Ishikawa (cell line): Measurements from ENCODE around the gene NTM.

Source experiments
- CEBPB ChIP-seq: IDR thresholded peaks from 2 replicates; pipeline ENCODE4 v1.6.1; 2012
- CREB1 ChIP-seq: IDR thresholded peaks from 2 replicates; pipeline ENCODE4 v1.6.1; 2012; ENCODE audit warnings: low read depth
- EGR1 ChIP-seq: IDR thresholded peaks from 2 replicates; pipeline ENCODE4 v1.6.1; 2012
- EP300 ChIP-seq: IDR thresholded peaks from 2 replicates; pipeline ENCODE4 v1.6.1; 2012; ENCODE audit warnings: borderline replicate concordance
- FOXM1 ChIP-seq: IDR thresholded peaks from 2 replicates; pipeline ENCODE4 v1.6.1; 2012; ENCODE audit warnings: low read depth, borderline replicate concordance
- MAX ChIP-seq: IDR thresholded peaks from 2 replicates; pipeline ENCODE4 v1.6.1; 2012
- NFIC ChIP-seq: IDR thresholded peaks from 2 replicates; pipeline ENCODE4 v1.6.1; 2012
- RAD21 ChIP-seq: IDR thresholded peaks from 2 replicates; pipeline ENCODE4 v1.6.1; 2012; ENCODE audit warnings: low read depth
- REST ChIP-seq: IDR thresholded peaks from 2 replicates; pipeline ENCODE4 v1.6.1; 2012; ENCODE audit warnings: low read depth, mild to moderate bottlenecking
- TAF1 ChIP-seq: IDR thresholded peaks from 2 replicates; pipeline ENCODE4 v1.6.1; 2012; ENCODE audit warnings: low read depth, mild to moderate bottlenecking
- TCF12 ChIP-seq: IDR thresholded peaks from 2 replicates; pipeline ENCODE4 v1.6.1; 2012; ENCODE audit warnings: low read depth
- TEAD4 ChIP-seq: IDR thresholded peaks from 2 replicates; pipeline ENCODE4 v1.6.1; 2012
- YY1 ChIP-seq: IDR thresholded peaks from 2 replicates; pipeline ENCODE4 v1.6.1; 2012; ENCODE audit warnings: low read depth
- ZBTB7A ChIP-seq: IDR thresholded peaks from 2 replicates; pipeline ENCODE4 v1.6.1; 2012; ENCODE audit warnings: low read depth
- TF ChIP-seq, protein P1 (sequence below): IDR thresholded peaks from 2 replicates; pipeline ENCODE4 v1.6.1; 2012

NTM gene

DNA sequence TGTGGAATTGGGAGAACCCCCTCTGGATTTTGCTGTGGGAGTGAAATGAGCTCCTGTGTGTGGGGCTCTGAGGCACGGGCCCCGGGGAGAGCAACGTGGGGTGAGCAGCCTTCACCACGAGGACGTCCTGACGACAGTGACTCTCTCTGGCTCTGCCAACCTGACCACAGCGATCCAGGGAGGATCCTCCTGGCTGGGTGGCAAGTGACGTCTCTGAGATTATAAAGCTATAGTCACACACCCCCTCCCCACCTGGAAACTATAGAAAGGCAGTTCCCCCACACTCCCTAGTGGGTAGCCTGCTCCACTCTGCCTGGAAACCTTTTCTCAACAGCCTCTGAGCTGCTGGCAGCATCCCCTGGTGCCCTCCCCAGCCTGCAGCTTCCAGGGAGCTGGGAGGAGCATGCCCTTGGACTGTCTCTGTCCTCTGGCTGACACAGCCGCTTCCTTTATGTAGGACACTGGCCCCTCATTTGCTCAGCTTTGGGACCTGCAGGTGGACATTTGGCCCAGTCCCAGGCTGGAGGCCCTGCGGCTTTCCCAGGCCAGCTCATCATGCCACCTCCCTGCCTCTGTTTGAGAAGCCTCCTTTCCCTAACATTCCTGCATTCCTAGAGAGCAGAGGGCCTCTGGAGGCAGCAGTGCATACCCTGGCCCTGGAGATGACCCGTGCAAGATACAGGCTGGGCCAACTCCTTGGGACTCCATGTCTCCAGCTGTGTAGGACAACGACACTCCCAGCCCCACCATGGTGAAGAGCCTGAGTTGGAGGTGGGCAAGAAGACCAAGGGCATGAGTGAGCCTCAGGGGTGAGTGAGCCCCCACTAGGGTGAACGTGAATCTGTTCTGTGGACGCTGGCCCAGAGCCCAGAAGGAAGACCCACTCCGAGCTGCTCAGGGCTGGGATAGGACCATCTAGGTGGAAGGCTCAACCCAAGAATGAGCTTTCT is 314.0 kb downstream of the NTM start:
- TF ChIP-seq TEAD4 (no peak), TCF12 (no peak), MAX (no peak), CREB1 (no peak), FOXM1 (no peak), CEBPB (no peak), ZBTB7A (no peak), TAF1 (no peak), YY1 (no peak)
- TF ChIP-seq, protein P1, sequence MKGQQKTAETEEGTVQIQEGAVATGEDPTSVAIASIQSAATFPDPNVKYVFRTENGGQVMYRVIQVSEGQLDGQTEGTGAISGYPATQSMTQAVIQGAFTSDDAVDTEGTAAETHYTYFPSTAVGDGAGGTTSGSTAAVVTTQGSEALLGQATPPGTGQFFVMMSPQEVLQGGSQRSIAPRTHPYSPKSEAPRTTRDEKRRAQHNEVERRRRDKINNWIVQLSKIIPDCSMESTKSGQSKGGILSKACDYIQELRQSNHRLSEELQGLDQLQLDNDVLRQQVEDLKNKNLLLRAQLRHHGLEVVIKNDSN: no peak

DNA sequence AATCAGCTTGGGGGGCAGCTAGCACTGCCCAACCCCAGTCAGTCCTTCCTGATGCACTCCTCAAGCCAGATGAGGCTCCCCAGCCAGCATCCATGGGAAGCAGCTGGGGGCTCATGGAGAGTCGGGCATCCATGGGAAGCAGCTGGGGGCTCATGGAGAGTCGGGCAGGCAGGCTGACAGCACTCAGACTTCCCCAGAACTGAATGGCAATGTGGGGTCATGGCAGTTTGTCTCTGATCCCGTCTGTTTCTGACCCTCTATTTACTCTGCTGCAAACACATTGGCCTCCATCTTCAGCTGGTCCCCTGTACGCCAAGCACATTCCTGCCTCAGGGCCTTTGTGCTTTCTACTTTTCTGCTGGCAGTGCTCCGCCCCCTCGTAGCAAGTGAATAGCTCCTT is 314.8 kb downstream of the NTM start:
- TF ChIP-seq MAX: no peak
- no peak for TF ChIP-seq REST
- no peak for TF ChIP-seq EGR1
- TF ChIP-seq, protein P1: no peak
- TF ChIP-seq NFIC: no peak
- no peak for TF ChIP-seq CEBPB
- no peak for TF ChIP-seq CREB1
- no peak for TF ChIP-seq ZBTB7A
- no peak for TF ChIP-seq YY1

DNA sequence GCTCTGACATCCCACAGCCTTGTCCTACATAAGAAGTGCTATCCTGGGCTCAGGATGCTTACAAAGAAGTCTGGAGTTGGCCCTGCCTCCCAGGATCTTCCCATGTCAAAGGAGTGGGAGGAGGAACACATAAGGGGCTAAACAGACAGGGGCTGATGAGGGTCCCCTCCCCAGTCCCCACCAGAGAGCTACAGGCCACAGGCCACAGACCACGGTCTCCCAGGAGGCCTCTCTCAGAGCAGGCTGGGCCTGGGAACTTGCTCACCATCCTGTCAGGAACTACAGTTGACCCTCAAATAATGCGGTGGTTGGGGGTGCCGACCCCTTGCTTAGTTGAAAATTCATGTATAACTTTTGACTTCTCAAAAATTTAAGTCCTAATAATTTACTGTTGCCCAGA is 315.5 kb downstream of the NTM start:
- TF ChIP-seq EGR1 (no peak), EP300 (no peak), MAX (no peak), YY1 (no peak), REST (no peak), TAF1 (no peak), TCF12 (no peak), NFIC (no peak)
- TF ChIP-seq, protein P1: no peak

DNA sequence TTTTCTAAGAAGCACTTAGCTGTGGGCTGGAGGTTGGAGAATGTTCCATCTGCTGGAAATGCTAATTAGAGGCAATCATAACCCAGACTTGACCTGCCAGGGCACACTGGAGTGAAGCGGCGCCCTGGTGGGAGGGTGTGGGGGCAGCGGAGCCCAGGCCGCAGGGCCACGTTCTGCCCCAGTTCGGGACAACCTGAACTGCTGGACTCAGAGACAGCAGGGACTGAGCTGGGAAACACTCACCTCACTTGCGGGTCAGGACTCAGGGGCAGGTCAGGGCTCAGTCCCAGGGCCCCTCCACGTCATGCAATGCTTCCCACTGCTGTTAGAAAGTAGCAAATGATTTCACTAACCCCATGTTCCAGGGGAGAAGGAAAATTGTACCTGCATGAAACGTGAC is 316.4 kb downstream of the NTM start:
- TF ChIP-seq YY1 (no peak), TEAD4 (no peak), REST (no peak), ZBTB7A (no peak), FOXM1 (no peak), TCF12 (no peak), EGR1 (no peak), EP300 (no peak), CREB1 (no peak), RAD21 (no peak), MAX (no peak), NFIC (no peak), CEBPB (no peak), TAF1 (no peak)
- TF ChIP-seq, protein P1: no peak
